Trophoblast cell (in vitro differentiated cells and primary cell): ENCODE data around the gene TMEM52.
"Not testable (repeated sequence)": the region's sequence is repeated elsewhere in the genome, so short reads cannot be mapped to it uniquely, and the experiment has no call there.

ENCODE experiments used
- DNase-seq, 2 donors: peaks; one replicate each; pipeline ENCODE4 v3.0.0-alpha.2; 2016
- H2AFZ ChIP-seq: 2 replicates; pipeline ENCODE4 v1.6.1; 2013; ENCODE audit warnings: low read length, moderate library complexity, mild to moderate bottlenecking; ENCODE audit not compliant: insufficient read depth, poor library complexity
- H2AK5ac ChIP-seq: 2 replicates; pipeline ENCODE4 v1.6.1; 2013; ENCODE audit warnings: mild to moderate bottlenecking, low read length
- H2BK120ac ChIP-seq: 2 replicates; pipeline ENCODE4 v1.6.1; 2013; ENCODE audit warnings: low read length, mild to moderate bottlenecking, moderate library complexity; ENCODE audit not compliant: insufficient read depth, poor library complexity
- H2BK12ac ChIP-seq: 2 replicates; pipeline ENCODE4 v1.6.1; 2013; ENCODE audit warnings: mild to moderate bottlenecking, low read length, moderate library complexity
- H2BK5ac ChIP-seq: 2 replicates; pipeline ENCODE4 v1.6.1; 2013; ENCODE audit warnings: low read length, low read depth, moderate library complexity, mild to moderate bottlenecking; ENCODE audit not compliant: poor library complexity
- H3K14ac ChIP-seq: 2 replicates; pipeline ENCODE4 v1.6.1; 2013; ENCODE audit warnings: mild to moderate bottlenecking, low read length
- H3K18ac ChIP-seq: 2 replicates; pipeline ENCODE4 v1.6.1; 2013; ENCODE audit warnings: mild to moderate bottlenecking, low read length
- H3K23ac ChIP-seq: 2 replicates; pipeline ENCODE4 v1.6.1; 2013; ENCODE audit warnings: low read length
- H3K27ac ChIP-seq: 2 replicates; pipeline ENCODE4 v1.5.1; 2013; ENCODE audit warnings: low read depth, mild to moderate bottlenecking, inconsistent platforms, low read length, moderate library complexity
- H3K27me3 ChIP-seq: 2 replicates; pipeline ENCODE4 v1.6.1; 2013; ENCODE audit warnings: inconsistent platforms, mild to moderate bottlenecking, low read length, moderate library complexity; ENCODE audit not compliant: insufficient read depth
- H3K36me3 ChIP-seq, 2 experiments: 1 replicate in 1 of 2; 2 replicates in 1 of 2; pipeline ENCODE4 v1.6.1; 2013; ENCODE audit warnings: low read length in 2 of 2, mild to moderate bottlenecking in 2 of 2, moderate library complexity in 1 of 2; ENCODE audit not compliant: insufficient read depth in 2 of 2, control insufficient read depth in 1 of 2
- H3K4ac ChIP-seq: 2 replicates; pipeline ENCODE4 v1.6.1; 2013; ENCODE audit warnings: low read depth, mild to moderate bottlenecking, low read length, moderate library complexity
- H3K4me1 ChIP-seq, 2 experiments: 1 replicate in 1 of 2; 2 replicates in 1 of 2; pipeline ENCODE4 v1.6.1; 2013; ENCODE audit warnings: low read length in 2 of 2, mild to moderate bottlenecking in 2 of 2, moderate library complexity in 1 of 2; ENCODE audit not compliant: insufficient read depth in 2 of 2, control insufficient read depth in 1 of 2
- H3K4me2 ChIP-seq: 2 replicates; pipeline ENCODE4 v1.6.1; 2013; ENCODE audit warnings: inconsistent platforms, mild to moderate bottlenecking, low read length, moderate library complexity
- H3K4me3 ChIP-seq: 2 replicates; pipeline ENCODE4 v1.5.1; 2013; ENCODE audit warnings: mild to moderate bottlenecking, low read depth, low read length, inconsistent platforms
- H3K79me1 ChIP-seq: one replicate; pipeline ENCODE4 v1.6.1; 2013; ENCODE audit warnings: low read length
- H3K79me2 ChIP-seq: 2 replicates; pipeline ENCODE4 v1.6.1; 2013; ENCODE audit warnings: low read length, mild to moderate bottlenecking; ENCODE audit not compliant: control insufficient read depth, insufficient read depth, poor library complexity
- H3K9ac ChIP-seq: 2 replicates; pipeline ENCODE4 v1.6.1; 2013; ENCODE audit warnings: mild to moderate bottlenecking, low read length
- H3K9me3 ChIP-seq: 2 replicates; pipeline ENCODE4 v1.6.1; 2013; ENCODE audit warnings: low read depth, mild to moderate bottlenecking, control low read depth, inconsistent platforms, low read length; ENCODE audit not compliant: insufficient read depth
- H4K12ac ChIP-seq: 2 replicates; pipeline ENCODE4 v1.6.1; 2013; ENCODE audit warnings: low read depth, mild to moderate bottlenecking, low read length, moderate library complexity
- H4K8ac ChIP-seq: 2 replicates; pipeline ENCODE4 v1.6.1; 2013; ENCODE audit warnings: low read depth, mild to moderate bottlenecking, low read length, moderate library complexity
- H4K91ac ChIP-seq: one replicate; pipeline ENCODE4 v1.6.1; 2013; ENCODE audit warnings: low read depth, mild to moderate bottlenecking, low read length, moderate library complexity
- WGBS: extraction: QIAGEN DNeasy Blood & Tissue Kit; methylation state at CpG from one replicate; pipeline ENCODE4 v1.1.7; 2013; ENCODE audit warnings: missing lambda C conversion rate; ENCODE audit not compliant: insufficient read length, insufficient coverage; ENCODE audit errors: extremely low coverage; 5-methylcytosine and 5-hydroxymethylcytosine counted together

Gene TMEM52

DNA sequence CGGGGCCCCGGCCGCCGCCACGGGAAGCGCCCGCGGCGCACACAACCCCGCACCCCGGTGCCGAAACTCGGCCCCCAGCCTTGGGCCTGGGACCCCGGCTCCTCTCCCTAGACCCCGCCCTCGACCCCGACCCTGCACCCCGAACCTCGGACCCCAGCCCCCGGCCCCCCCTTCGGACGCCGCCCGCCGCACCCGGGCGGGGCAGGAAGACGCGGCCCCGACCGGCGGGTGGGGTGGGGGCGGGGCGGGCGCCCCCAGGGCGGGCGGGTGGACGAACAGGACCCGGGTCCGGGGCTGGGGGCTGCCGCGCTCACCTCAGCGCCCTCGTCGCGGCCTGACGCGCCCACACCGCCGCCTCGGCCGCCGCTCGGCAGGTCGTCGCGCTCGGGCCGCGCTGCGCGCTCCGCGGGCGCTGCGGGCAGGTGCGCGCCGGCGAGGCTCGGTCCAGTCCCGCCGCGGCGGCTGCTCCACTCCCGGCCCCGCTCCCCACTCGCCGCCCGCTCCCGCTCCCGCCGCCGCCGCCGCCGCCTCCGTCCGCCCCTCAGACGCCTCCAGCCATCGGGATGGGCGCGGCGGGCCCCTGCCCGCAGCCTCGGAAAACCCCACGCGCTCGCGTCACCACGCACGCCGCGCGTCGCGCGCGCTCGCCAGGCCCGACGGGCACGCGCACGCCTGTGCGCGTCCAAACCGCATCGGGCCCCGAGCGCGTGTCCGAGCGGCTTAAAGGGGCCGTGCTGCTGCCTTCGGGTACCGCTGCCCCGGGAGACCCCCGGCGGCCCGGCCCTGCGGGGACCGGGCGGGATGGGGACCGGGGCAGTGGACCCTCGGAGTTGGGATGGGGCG, 28.4 kb downstream of the TMEM52 start, which contains the start of gene GNB1:
Gene GNB1, minus strand, starts transcription at position 582 of the 843 bp plus-strand sequence. CDS start 65,634 bp downstream, outside the sequence.
- Histone ChIP-seq H3K27ac (peak within 1 kb of the TSS; percentile 89), H3K79me1 (peaks cover 13% of the 10 kb centered on the region), H3K4ac (peak within 1 kb of the TSS; percentile 98), H2BK120ac (peak within 1 kb of the TSS; percentile 89), H3K23ac (no peak within 1 kb of the TSS), H2BK12ac (no peak within 1 kb of the TSS), H3K36me3 (no peaks in the 10 kb centered on the region), H3K4me1 (peaks cover 6 to 20% of the 10 kb centered on the region in 2 experiments), H3K79me2 (peaks cover 29% of the 10 kb centered on the region), H2BK5ac (peak within 1 kb of the TSS; percentile 97), H4K12ac (peak within 1 kb of the TSS; percentile 88), H2AFZ (peak within 1 kb of the TSS; percentile 90), H3K14ac (peak within 1 kb of the TSS; percentile 97), H3K27me3 (no peaks in the 10 kb centered on the region), H3K4me3 (peak within 1 kb of the TSS; percentile 85), H3K9ac (peak within 1 kb of the TSS; percentile 99), H4K91ac (peak within 1 kb of the TSS; percentile 98), H4K8ac (peak within 1 kb of the TSS; percentile 85), H2AK5ac (peak within 1 kb of the TSS; percentile 67), H3K9me3 (no peaks in the 10 kb centered on the region), H3K4me2 (peak within 1 kb of the TSS; percentile 89), H3K18ac (peak within 1 kb of the TSS; percentile 98)
- peak; percentile 74 to 95 for DNase-seq
- WGBS, result no CpG with 5 or more reads among the region's 137 CpGs

DNA sequence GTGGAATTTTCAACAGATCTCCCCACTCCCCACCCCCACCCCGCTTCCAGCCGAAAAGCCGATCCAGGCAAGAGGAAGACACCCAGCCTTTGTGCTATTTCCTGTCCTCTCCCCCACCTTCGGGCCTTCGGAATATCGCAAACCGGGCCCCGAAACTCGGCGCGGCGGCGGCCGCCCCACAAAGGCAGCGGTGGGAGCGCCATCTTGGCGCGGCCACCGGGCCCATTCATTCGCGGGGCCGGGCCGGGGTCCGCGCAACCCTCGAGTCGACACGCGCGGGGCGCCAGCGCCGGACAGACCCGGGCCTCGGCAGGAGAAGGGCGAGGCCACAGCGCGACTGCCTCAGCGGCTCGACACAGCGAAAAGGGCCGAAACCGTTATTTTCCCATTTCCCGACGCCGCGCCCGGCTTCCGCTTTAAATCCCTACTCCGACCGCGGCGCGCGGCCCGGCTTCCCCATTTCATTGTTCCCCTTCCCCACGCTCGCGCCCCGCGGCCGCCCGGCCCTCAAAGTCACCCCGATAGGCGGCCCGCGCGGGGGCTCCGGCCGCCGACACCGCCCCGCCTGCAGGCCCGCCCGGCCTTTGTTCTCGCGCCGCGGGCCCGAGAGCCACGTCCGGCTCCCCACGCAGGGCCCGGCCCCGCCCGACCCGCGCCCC, 29.1 kb downstream of the TMEM52 start:
- peak overlapping the region; percentile 15 for H2AFZ ChIP-seq
- peak overlapping the region; percentile 76 for H4K12ac ChIP-seq
- H4K91ac ChIP-seq, result peak overlapping the region; percentile 89
- H2BK120ac ChIP-seq, result peak overlapping the region; percentile 78
- no peak overlapping the region for H2BK12ac ChIP-seq
- H3K36me3 ChIP-seq, result no peaks in the 10 kb centered on the region
- peaks cover 29% of the 10 kb centered on the region for H3K79me2 ChIP-seq
- peak; percentile 27 to 55 for DNase-seq
- H3K14ac ChIP-seq, result peak overlapping the region; percentile 71
- H3K79me1 ChIP-seq, result peaks cover 13% of the 10 kb centered on the region
- H3K18ac ChIP-seq, result peak overlapping the region; percentile 73
- peaks cover 6 to 20% of the 10 kb centered on the region in 2 experiments for H3K4me1 ChIP-seq
- WGBS, result no CpG with 5 or more reads among the region's 88 CpGs
- peak overlapping the region; percentile 68 for H4K8ac ChIP-seq
- no peaks in the 10 kb centered on the region for H3K27me3 ChIP-seq
- H2AK5ac ChIP-seq, result peak overlapping the region; percentile 67
- H3K4me3 ChIP-seq, result peak overlapping the region; percentile 85
- no peak overlapping the region for H3K23ac ChIP-seq
- H3K27ac ChIP-seq, result peak overlapping the region; percentile 88
- H3K9ac ChIP-seq, result peak overlapping the region; percentile 89
- H2BK5ac ChIP-seq, result peak overlapping the region; percentile 94
- peak overlapping the region; percentile 98 for H3K4ac ChIP-seq
- no peaks in the 10 kb centered on the region for H3K9me3 ChIP-seq
- peak overlapping the region; percentile 57 for H3K4me2 ChIP-seq

DNA sequence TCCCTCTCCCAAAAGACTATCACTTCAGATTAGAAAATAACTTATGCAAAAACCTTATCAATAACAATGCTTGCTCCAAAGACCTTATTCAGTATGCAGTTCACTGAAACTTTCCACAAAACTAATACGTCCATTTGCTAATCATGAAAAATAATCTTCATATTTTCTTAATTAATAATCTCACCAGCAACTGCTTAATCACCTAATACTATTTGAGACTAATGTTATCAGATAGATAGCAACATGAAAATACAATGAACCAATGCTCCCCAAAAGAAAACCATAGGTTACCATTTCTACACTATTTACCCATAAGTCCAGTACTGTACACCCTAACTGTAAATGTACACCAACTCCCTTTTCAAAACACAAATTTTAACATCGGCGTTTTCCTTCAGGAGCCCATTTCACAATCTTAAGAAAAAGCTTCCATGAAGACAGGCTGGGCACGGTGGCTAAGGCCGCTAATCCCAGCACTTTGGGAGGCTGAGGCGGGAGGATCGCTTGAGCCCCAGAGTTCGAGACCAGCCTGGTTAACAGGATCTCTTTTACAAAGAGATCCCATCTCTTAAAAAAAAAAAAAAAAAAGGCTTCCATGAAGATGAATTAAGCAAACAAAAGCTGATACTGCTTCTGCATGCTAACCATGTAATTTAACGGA, 29.9 kb downstream of the TMEM52 start:
- Histone ChIP-seq H3K9me3 (no peaks in the 10 kb centered on the region), H2BK120ac (no peak overlapping the region), H3K4ac (peak overlapping the region; percentile 99), H3K4me3 (peak overlapping the region; percentile 65), H2BK12ac (no peak overlapping the region), H3K4me1 (peaks cover 7 to 17% of the 10 kb centered on the region in 2 experiments), H2BK5ac (no peak overlapping the region), H3K14ac (no peak overlapping the region), H3K79me2 (peaks cover 31% of the 10 kb centered on the region), H4K91ac (no peak overlapping the region), H4K8ac (no peak overlapping the region), H2AK5ac (peak overlapping the region; percentile 52), H3K79me1 (peaks cover 13% of the 10 kb centered on the region), H3K27ac (no peak overlapping the region), H3K36me3 (no peaks in the 10 kb centered on the region), H3K9ac (no peak overlapping the region), H3K4me2 (peak overlapping the region; percentile 57), H3K23ac (no peak overlapping the region), H2AFZ (no peak overlapping the region), H3K18ac (no peak overlapping the region), H3K27me3 (no peaks in the 10 kb centered on the region), H4K12ac (no peak overlapping the region)
- peak in 1 of 2 donors; percentile 29 for DNase-seq
- WGBS, result no CpG with 5 or more reads among the region's 9 CpGs

DNA sequence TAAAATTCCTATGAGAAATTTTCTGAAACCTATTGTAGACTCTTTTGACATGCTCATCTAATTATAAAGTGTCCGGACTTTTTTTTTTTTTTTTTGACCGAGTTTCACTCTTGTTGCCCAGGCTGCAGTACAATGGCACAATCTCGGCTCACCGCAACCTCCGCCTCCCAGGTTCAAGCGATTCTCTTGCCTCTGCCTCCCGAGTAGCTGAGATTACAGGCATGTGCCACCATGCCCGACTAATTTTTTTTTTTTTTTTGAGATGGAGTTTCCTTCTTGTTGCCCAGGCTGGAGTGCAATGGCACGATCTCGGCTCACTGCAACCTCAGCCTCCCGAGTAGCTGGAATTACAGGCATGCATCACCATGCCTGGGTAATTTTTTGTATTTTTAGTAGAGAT, 35.2 kb downstream of the TMEM52 start:
- not testable (repeated sequence) for H2BK5ac ChIP-seq, H3K4ac ChIP-seq, H3K14ac ChIP-seq, H3K27me3 ChIP-seq, H4K8ac ChIP-seq, H2AK5ac ChIP-seq, H4K91ac ChIP-seq, H3K9me3 ChIP-seq, H3K23ac ChIP-seq, H3K4me3 ChIP-seq, H3K36me3 ChIP-seq, H3K79me1 ChIP-seq, H3K4me1 ChIP-seq, H3K9ac ChIP-seq, H2AFZ ChIP-seq, H2BK120ac ChIP-seq, H3K18ac ChIP-seq, H2BK12ac ChIP-seq, H4K12ac ChIP-seq, H3K4me2 ChIP-seq, H3K27ac ChIP-seq, DNase-seq
- H3K79me2 ChIP-seq, result peaks cover 51% of the 10 kb centered on the region
- no CpG with 5 or more reads among the region's 11 CpGs for WGBS
